Measurements from ENCODE around the gene LAT. TPM values are rescaled to one million over a fixed set of nuclear protein-coding genes. Genes with fewer than 3 reads are reported as not detected.

Gene LAT
- total and polyA plus RNA-seq, 8 donors: 1.3 to 26.8 (median 7.3) TPM; not detected in 1

- intact Hi-C loops (cut with DNase I; ENCODE audit: low total_unique reads): no loop called here
- peaks cover 13 to 24% (median 20%) of the 10 kb centered on the region in 4 donors for H3K4me1 ChIP-seq
- no peaks in the 10 kb centered on the region for H3K36me3 ChIP-seq
- H3K27ac ChIP-seq: no peak overlapping the region
- 74 to 79% (median 77%) methylated on average over 4 of the region's 4 CpGs for WGBS, 5 donors
- H3K27me3 ChIP-seq: no peaks in the 10 kb centered on the region
- H3K4me3 ChIP-seq: no peak overlapping the region
- no peaks in the 10 kb centered on the region for H3K9me3 ChIP-seq
- TF ChIP-seq CTCF (IDR thresholded peaks at IDR 0.05) (no peak), POLR2A (IDR thresholded peaks at IDR 0.05) (no peak), EP300 (IDR thresholded peaks at IDR 0.05) (no peak), POLR2AphosphoS5 (IDR thresholded peaks at IDR 0.05) (no peak)
- no peak for DNase-seq
These were observed 38.2 kb upstream of the LAT start for GRCh38 chr16:28946681-28947080.

- Histone ChIP-seq H3K27me3 (no peaks in the 10 kb centered on the region), H3K9me3 (no peaks in the 10 kb centered on the region), H3K36me3 (peaks cover 25 to 32% (median 32%) of the 10 kb centered on the region in 4 donors), H3K27ac (peak within 1 kb of the TSS; percentile 73 to 91 (median 88)), H3K4me1 (peaks cover 11 to 38% (median 28%) of the 10 kb centered on the region in 4 donors), H3K4me3 (peak within 1 kb of the TSS; percentile 72 to 98 (median 94))
- DNase-seq: peak; percentile 99 to 100
- 0 to 1% (median 1%) methylated on average over 55 to 79 of the region's 79 CpGs for WGBS, 5 donors
- TF ChIP-seq POLR2A (IDR thresholded peaks at IDR 0.05) (no peak), POLR2AphosphoS5 (IDR thresholded peaks at IDR 0.05) (peak in 2 of 3 donors; percentile 57 to 90), CTCF (IDR thresholded peaks at IDR 0.05) (no peak), EP300 (IDR thresholded peaks at IDR 0.05) (no peak)
- intact Hi-C loops (cut with DNase I; ENCODE audit: low total_unique reads): no loop called here
These were observed 34.0 kb upstream of the LAT start, which contains the start of gene NFATC2IP for GRCh38 chr16:28950648-28951409. Gene NFATC2IP (plus strand): TSS chr16:28950937. CDS start chr16:28951012, 75 bp downstream.

GRCh38 chr16:28951410-28951943 lies 33.4 kb upstream of the LAT start:
- H3K4me3 ChIP-seq: peak overlapping the region; percentile 72 to 98 (median 94)
- peak in 1 of 2 donors; percentile 68 for DNase-seq
- no peaks in the 10 kb centered on the region for H3K9me3 ChIP-seq
- H3K27me3 ChIP-seq: no peaks in the 10 kb centered on the region
- H3K36me3 ChIP-seq: peaks cover 31 to 39% (median 38%) of the 10 kb centered on the region in 4 donors
- H3K4me1 ChIP-seq: peaks cover 10 to 35% (median 26%) of the 10 kb centered on the region in 4 donors
- intact Hi-C loops (cut with DNase I; ENCODE audit: low total_unique reads): no loop called here
- WGBS, 5 donors: 1 to 2% (median 1%) methylated on average over 17 of the region's 17 CpGs
- H3K27ac ChIP-seq: peak overlapping the region; percentile 73 to 91 (median 88)
- TF ChIP-seq POLR2AphosphoS5 (IDR thresholded peaks at IDR 0.05): no peak
- TF ChIP-seq CTCF (IDR thresholded peaks at IDR 0.05): no peak
- TF ChIP-seq POLR2A (IDR thresholded peaks at IDR 0.05): no peak
- no peak for TF ChIP-seq EP300 (IDR thresholded peaks at IDR 0.05)

GRCh38 chr16:28958216-28958615 lies 26.6 kb upstream of the LAT start:
- WGBS, 5 donors: 91 to 98% (median 93%) methylated on average over 9 of the region's 9 CpGs
- no peak for DNase-seq
- Histone ChIP-seq H3K9me3 (no peaks in the 10 kb centered on the region), H3K27ac (no peak overlapping the region), H3K4me3 (no peak overlapping the region), H3K36me3 (peaks cover 61 to 99% (median 98%) of the 10 kb centered on the region in 4 donors), H3K4me1 (peaks cover 0 to 8% (median 3%) of the 10 kb centered on the region in 4 donors), H3K27me3 (no peaks in the 10 kb centered on the region)
- intact Hi-C loops (cut with DNase I; ENCODE audit: low total_unique reads): no loop called here
- TF ChIP-seq CTCF (IDR thresholded peaks at IDR 0.05): no peak
- no peak for TF ChIP-seq POLR2AphosphoS5 (IDR thresholded peaks at IDR 0.05)
- TF ChIP-seq EP300 (IDR thresholded peaks at IDR 0.05): no peak
- no peak for TF ChIP-seq POLR2A (IDR thresholded peaks at IDR 0.05)

Measured in stomach (tissue), 9 donors.